Loucy (cell line): ENCODE measurements around the gene MACF1.
A peak's percentile ranks its signal among the peaks of the same experiment; 100 is the strongest.

ENCODE experiments used
- H2AFZ ChIP-seq: fragments of 200-600 bp; sonication (generic); 2 replicates; pipeline ENCODE4 v1.6.0; 2016; ENCODE audit warnings: antibody characterized with exemption, mild to moderate bottlenecking, low read length, moderate library complexity
- H3F3A ChIP-seq: fragments of 200-600 bp; 2 replicates; pipeline ENCODE4 v1.6.0; 2016; ENCODE audit warnings: antibody characterized with exemption, low read depth, mild to moderate bottlenecking
- H3K27me3 ChIP-seq: fragments of 200-600 bp; sonication (generic); 2 replicates; pipeline ENCODE4 v1.6.1; 2014; ENCODE audit warnings: low read length, mild to moderate bottlenecking; ENCODE audit not compliant: insufficient read depth, poor library complexity, severe bottlenecking
- H3K36me3 ChIP-seq: fragments of 200-600 bp; sonication (generic); 2 replicates; pipeline ENCODE4 v1.6.1; 2016; ENCODE audit warnings: low read length; ENCODE audit not compliant: insufficient read depth
- H3K4me1 ChIP-seq: fragments of 200-600 bp; sonication (generic); 2 replicates; pipeline ENCODE4 v1.5.1; 2014; ENCODE audit warnings: low read length, mild to moderate bottlenecking; ENCODE audit not compliant: insufficient read depth, poor library complexity, severe bottlenecking
- H3K4me2 ChIP-seq: fragments of 200-600 bp; sonication (generic); 2 replicates; pipeline ENCODE4 v1.6.0; 2014; ENCODE audit warnings: antibody characterized with exemption, low read length, low read depth, mild to moderate bottlenecking; ENCODE audit not compliant: poor library complexity, severe bottlenecking
- H3K4me3 ChIP-seq: fragments of 200-600 bp; sonication (generic); 2 replicates; pipeline ENCODE4 v1.5.1; 2014; ENCODE audit warnings: low read length, mild to moderate bottlenecking, mixed read lengths; ENCODE audit not compliant: poor library complexity, severe bottlenecking
- H3K79me2 ChIP-seq: fragments of 200-600 bp; sonication (generic); 2 replicates; pipeline ENCODE4 v1.6.1; 2014; ENCODE audit warnings: low read length; ENCODE audit not compliant: insufficient read depth
- H3K9ac ChIP-seq: fragments of 200-600 bp; sonication (generic); 2 replicates; pipeline ENCODE4 v1.6.0; 2014; ENCODE audit warnings: mild to moderate bottlenecking, low read depth, low read length, moderate library complexity; ENCODE audit not compliant: poor library complexity, severe bottlenecking
- H3K9me2 ChIP-seq: fragments of 200-600 bp; sonication (generic); replicated peaks from 2 replicates; pipeline ENCODE4 v1.6.1; 2016; ENCODE audit warnings: low read depth, low read length, mixed read lengths
- H3K9me3 ChIP-seq: fragments of 200-600 bp; sonication (generic); 2 replicates; pipeline ENCODE4 v1.6.1; 2014; ENCODE audit warnings: mild to moderate bottlenecking, antibody characterized with exemption, low read length, low read depth; ENCODE audit not compliant: insufficient read depth
- H4K20me1 ChIP-seq: fragments of 200-600 bp; sonication (generic); 2 replicates; pipeline ENCODE4 v1.6.0; 2014; ENCODE audit warnings: antibody characterized with exemption, low read length, mild to moderate bottlenecking; ENCODE audit not compliant: insufficient read depth, poor library complexity, severe bottlenecking
- CTCF ChIP-seq: fragments of 200-600 bp; sonication (generic); conservative IDR thresholded peaks from 2 replicates; pipeline ENCODE4 v1.5.1; 2014; ENCODE audit warnings: mild to moderate bottlenecking, antibody characterized with exemption, low read length
- EZH2phosphoT487 ChIP-seq: fragments of 200-600 bp; IDR thresholded peaks from 2 replicates; pipeline ENCODE4 v1.6.1; 2018; ENCODE audit warnings: antibody characterized with exemption, mild to moderate bottlenecking, moderate library complexity, borderline replicate concordance

The MACF1 gene

GRCh38 chr1:39415553-39415952, 211.1 kb downstream of the MACF1 start:
- no peak for TF ChIP-seq CTCF
- TF ChIP-seq EZH2phosphoT487, result no peak
- Histone ChIP-seq H3K9me2 (no peaks in the 10 kb centered on the region), H3K4me1 (peaks cover 31% of the 10 kb centered on the region), H3F3A (no peaks in the 10 kb centered on the region), H3K9ac (no peak overlapping the region), H3K4me2 (peak overlapping the region; percentile 14), H3K79me2 (peaks cover 83% of the 10 kb centered on the region), H3K27me3 (no peaks in the 10 kb centered on the region), H3K36me3 (peaks cover 32% of the 10 kb centered on the region; the same call in 1 of the 2 replicates), H2AFZ (no peak overlapping the region), H3K4me3 (no peak overlapping the region), H4K20me1 (peaks cover 64% of the 10 kb centered on the region), H3K9me3 (no peaks in the 10 kb centered on the region)

- Histone ChIP-seq H3K27me3 (no peaks in the 10 kb centered on the region), H3K4me2 (peak overlapping the region; percentile 14), H3K9me2 (no peaks in the 10 kb centered on the region), H3K9ac (no peak overlapping the region), H4K20me1 (peaks cover 58% of the 10 kb centered on the region), H3K9me3 (no peaks in the 10 kb centered on the region), H2AFZ (no peak overlapping the region), H3K36me3 (peaks cover 33% of the 10 kb centered on the region; the same call in 1 of the 2 replicates), H3K4me1 (peaks cover 21% of the 10 kb centered on the region), H3F3A (no peaks in the 10 kb centered on the region), H3K4me3 (no peak overlapping the region), H3K79me2 (peaks cover 81% of the 10 kb centered on the region)
- no peak for TF ChIP-seq CTCF
- TF ChIP-seq EZH2phosphoT487, result no peak
Observed at GRCh38 chr1:39416609-39417008, 212.1 kb downstream of the MACF1 start.

- Histone ChIP-seq H3K4me3 (no peak overlapping the region), H3K79me2 (peaks cover 68% of the 10 kb centered on the region), H3K36me3 (peaks cover 33% of the 10 kb centered on the region; the same call in 1 of the 2 replicates), H4K20me1 (peaks cover 45% of the 10 kb centered on the region), H3F3A (no peaks in the 10 kb centered on the region), H2AFZ (no peak overlapping the region), H3K4me2 (no peak overlapping the region), H3K4me1 (peaks cover 15% of the 10 kb centered on the region), H3K27me3 (no peaks in the 10 kb centered on the region), H3K9ac (no peak overlapping the region), H3K9me3 (no peaks in the 10 kb centered on the region), H3K9me2 (no peaks in the 10 kb centered on the region)
- no peak for TF ChIP-seq EZH2phosphoT487
- no peak for TF ChIP-seq CTCF
Observed at GRCh38 chr1:39418236-39418635, 213.7 kb downstream of the MACF1 start.
